ENCODE measurements around the gene CMA1.
"Not testable (repeated sequence)": the region's sequence is repeated elsewhere in the genome, so short reads cannot be mapped to it uniquely, and the experiment has no call there.

Gene CMA1

GRCh38 chr14:24508155-24508840 is at the start of gene CMA1:
Gene CMA1 (minus strand): TSS chr14:24508265. CDS start chr14:24508235, 30 bp downstream.
- in situ Hi-C loops (cut with MboI; ENCODE audit: low sequenced_read_pairs), result no loop called here

GRCh38 chr14:24556756-24557155 is 48.7 kb upstream of the CMA1 start:
- in situ Hi-C loops (cut with MboI; ENCODE audit: low sequenced_read_pairs), result no loop called here

- in situ Hi-C loops (cut with MboI; ENCODE audit: low sequenced_read_pairs), result not testable (repeated sequence)
Observed at GRCh38 chr14:24549064-24549463, 41.0 kb upstream of the CMA1 start.

- in situ Hi-C loops (cut with MboI; ENCODE audit: low sequenced_read_pairs), result no loop called here
Observed at GRCh38 chr14:24542346-24542936, 34.4 kb upstream of the CMA1 start.

GRCh38 chr14:24535737-24536136 is 27.7 kb upstream of the CMA1 start:
- in situ Hi-C loops (cut with MboI; ENCODE audit: low sequenced_read_pairs), result no loop called here

- in situ Hi-C loops (cut with MboI; ENCODE audit: low sequenced_read_pairs), result no loop called here
Observed at GRCh38 chr14:24534286-24534685, 26.2 kb upstream of the CMA1 start.

GRCh38 chr14:24525877-24526620 is 18.0 kb upstream of the CMA1 start:
- in situ Hi-C loops (cut with MboI; ENCODE audit: low sequenced_read_pairs), result not testable (repeated sequence)

- in situ Hi-C loops (cut with MboI; ENCODE audit: low sequenced_read_pairs), result no loop called here
Observed at GRCh38 chr14:24518851-24519250, 10.8 kb upstream of the CMA1 start.

- in situ Hi-C loops (cut with MboI; ENCODE audit: low sequenced_read_pairs), result no loop called here
Observed at GRCh38 chr14:24514209-24514608, 6.1 kb upstream of the CMA1 start.

GRCh38 chr14:24513009-24513408 is 4.9 kb upstream of the CMA1 start:
- in situ Hi-C loops (cut with MboI; ENCODE audit: low sequenced_read_pairs), result no loop called here

GRCh38 chr14:24506443-24506842 is 1.6 kb downstream of the CMA1 start:
- in situ Hi-C loops (cut with MboI; ENCODE audit: low sequenced_read_pairs), result no loop called here

GRCh38 chr14:24504425-24504950 is 3.6 kb downstream of the CMA1 start:
- in situ Hi-C loops (cut with MboI; ENCODE audit: low sequenced_read_pairs), result no loop called here

GRCh38 chr14:24491586-24492408 is 16.3 kb downstream of the CMA1 start:
- in situ Hi-C loops (cut with MboI; ENCODE audit: low sequenced_read_pairs), result not testable (repeated sequence)

- in situ Hi-C loops (cut with MboI; ENCODE audit: low sequenced_read_pairs), result no loop called here
Observed at GRCh38 chr14:24483604-24484252, 24.3 kb downstream of the CMA1 start.

GRCh38 chr14:24482699-24483303 is 25.3 kb downstream of the CMA1 start:
- in situ Hi-C loops (cut with MboI; ENCODE audit: low sequenced_read_pairs), result not testable (repeated sequence)

- in situ Hi-C loops (cut with MboI; ENCODE audit: low sequenced_read_pairs), result no loop called here
Observed at GRCh38 chr14:24481622-24482324, 26.3 kb downstream of the CMA1 start.

GRCh38 chr14:24479999-24480398 is 28.1 kb downstream of the CMA1 start:
- in situ Hi-C loops (cut with MboI; ENCODE audit: low sequenced_read_pairs), result not testable (repeated sequence)

GRCh38 chr14:24475261-24475660 is 32.8 kb downstream of the CMA1 start:
- in situ Hi-C loops (cut with MboI; ENCODE audit: low sequenced_read_pairs), result no loop called here

- in situ Hi-C loops (cut with MboI; ENCODE audit: low sequenced_read_pairs), result no loop called here
Observed at GRCh38 chr14:24473211-24473610, 34.9 kb downstream of the CMA1 start.
